ENCODE data around the gene UBE2L5.

The UBE2L5 gene

GRCh38 chr13:30406779-30407416, 15.4 kb upstream of the UBE2L5 start:
- Histone ChIP-seq H3K27ac (ENCODE audit: low read depth, low read length) (no peak overlapping the region), H3K4me1 (ENCODE audit: insufficient read depth, low read length) (peaks cover 6% of the 10 kb centered on the region), H3K9me3 (ENCODE audit: insufficient read depth, low read depth, low read length) (no peaks in the 10 kb centered on the region), H3K27me3 (ENCODE audit: insufficient read depth, low read length) (peaks cover 20% of the 10 kb centered on the region), H3K4me3 (ENCODE audit: low read length) (no peak overlapping the region), H3K36me3 (ENCODE audit: insufficient read depth, low read length) (no peaks in the 10 kb centered on the region), H3K9ac (ENCODE audit: low read depth, low read length) (no peak overlapping the region)
- WGBS: 95% methylated on average over 8 of the region's 8 CpGs

DNA sequence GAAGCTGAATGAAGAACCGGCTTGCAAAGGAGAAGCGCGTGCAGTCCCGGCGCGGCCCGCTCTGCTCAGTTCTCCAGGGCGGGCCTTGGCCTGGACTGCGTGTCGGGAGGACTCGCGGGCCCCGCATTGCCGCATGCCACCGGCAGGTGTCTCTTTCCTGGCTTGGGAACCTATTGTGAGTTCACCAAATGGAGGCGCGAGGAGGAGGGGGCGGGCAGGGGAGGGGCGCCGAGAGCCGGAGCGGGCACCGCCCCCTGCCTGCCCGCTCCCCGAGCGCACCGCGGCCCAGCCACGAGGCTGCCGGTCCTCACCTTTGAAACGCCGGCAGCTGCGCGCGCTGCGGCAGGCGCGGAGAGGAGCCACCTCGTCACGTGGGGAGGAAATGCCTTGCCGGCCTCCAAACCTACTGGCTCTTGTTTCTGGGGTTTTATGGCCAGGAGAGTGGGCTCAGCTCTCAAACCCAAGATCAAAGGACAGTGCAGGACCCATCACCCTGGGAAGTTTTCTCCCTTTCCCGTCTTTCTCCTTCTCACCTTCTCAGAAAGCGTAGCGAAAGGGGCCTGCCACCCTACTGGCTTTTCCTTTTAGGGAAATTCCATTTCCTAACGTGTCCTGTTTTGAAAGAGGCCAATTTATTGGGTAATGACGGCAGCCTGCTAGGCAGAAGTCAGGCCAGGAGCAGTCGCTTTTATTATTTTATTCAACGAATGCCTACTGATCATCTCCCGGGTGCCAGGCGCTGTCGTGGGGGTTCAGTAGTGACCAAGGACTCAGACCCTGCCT, 13.8 kb upstream of the UBE2L5 start:
- H3K27ac ChIP-seq (ENCODE audit: low read depth, low read length): peak overlapping the region; percentile 45
- 16% methylated on average over 51 of the region's 51 CpGs for WGBS
- H3K27me3 ChIP-seq (ENCODE audit: insufficient read depth, low read length): peaks cover 20% of the 10 kb centered on the region
- H3K9ac ChIP-seq (ENCODE audit: low read depth, low read length): peak overlapping the region; percentile 70
- H3K9me3 ChIP-seq (ENCODE audit: insufficient read depth, low read depth, low read length): no peaks in the 10 kb centered on the region
- H3K36me3 ChIP-seq (ENCODE audit: insufficient read depth, low read length): no peaks in the 10 kb centered on the region
- H3K4me3 ChIP-seq (ENCODE audit: low read length): peak overlapping the region; percentile 43
- peaks cover 6% of the 10 kb centered on the region for H3K4me1 ChIP-seq (ENCODE audit: insufficient read depth, low read length)

GRCh38 chr13:30409886-30410704, 12.2 kb upstream of the UBE2L5 start:
- Histone ChIP-seq H3K9me3 (ENCODE audit: insufficient read depth, low read depth, low read length) (no peaks in the 10 kb centered on the region), H3K27me3 (ENCODE audit: insufficient read depth, low read length) (peaks cover 20% of the 10 kb centered on the region), H3K27ac (ENCODE audit: low read depth, low read length) (no peak overlapping the region), H3K9ac (ENCODE audit: low read depth, low read length) (no peak overlapping the region), H3K36me3 (ENCODE audit: insufficient read depth, low read length) (no peaks in the 10 kb centered on the region), H3K4me1 (ENCODE audit: insufficient read depth, low read length) (peaks cover 6% of the 10 kb centered on the region), H3K4me3 (ENCODE audit: low read length) (no peak overlapping the region)
- 90% methylated on average over 13 of the region's 13 CpGs for WGBS

GRCh38 chr13:30410705-30411125, 11.6 kb upstream of the UBE2L5 start:
- Histone ChIP-seq H3K4me1 (ENCODE audit: insufficient read depth, low read length) (peaks cover 6% of the 10 kb centered on the region), H3K27ac (ENCODE audit: low read depth, low read length) (no peak overlapping the region), H3K36me3 (ENCODE audit: insufficient read depth, low read length) (no peaks in the 10 kb centered on the region), H3K9me3 (ENCODE audit: insufficient read depth, low read depth, low read length) (no peaks in the 10 kb centered on the region), H3K27me3 (ENCODE audit: insufficient read depth, low read length) (peaks cover 20% of the 10 kb centered on the region), H3K4me3 (ENCODE audit: low read length) (no peak overlapping the region), H3K9ac (ENCODE audit: low read depth, low read length) (no peak overlapping the region)
- 98% methylated on average over 2 of the region's 2 CpGs for WGBS

- H3K4me3 ChIP-seq (ENCODE audit: low read length): no peak overlapping the region
These were observed 9.9 kb upstream of the UBE2L5 start for GRCh38 chr13:30412346-30412745.

GRCh38 chr13:30413842-30414241, 8.5 kb upstream of the UBE2L5 start:
- peaks cover 3% of the 10 kb centered on the region for H3K4me1 ChIP-seq (ENCODE audit: insufficient read depth, low read length)
- H3K36me3 ChIP-seq (ENCODE audit: insufficient read depth, low read length): no peaks in the 10 kb centered on the region
- no peak overlapping the region for H3K4me3 ChIP-seq (ENCODE audit: low read length)
- no peak overlapping the region for H3K9ac ChIP-seq (ENCODE audit: low read depth, low read length)
- no peaks in the 10 kb centered on the region for H3K9me3 ChIP-seq (ENCODE audit: insufficient read depth, low read depth, low read length)
- no peak overlapping the region for H3K27ac ChIP-seq (ENCODE audit: low read depth, low read length)
- WGBS: 91% methylated on average over 2 of the region's 3 CpGs
- peaks cover 12% of the 10 kb centered on the region for H3K27me3 ChIP-seq (ENCODE audit: insufficient read depth, low read length)

More at GRCh38 chr13:30412346-30412745, 9.9 kb upstream of the UBE2L5 start:
- H3K27ac ChIP-seq (ENCODE audit: low read depth, low read length): no peak overlapping the region
- peaks cover 16% of the 10 kb centered on the region for H3K27me3 ChIP-seq (ENCODE audit: insufficient read depth, low read length)
- peaks cover 6% of the 10 kb centered on the region for H3K4me1 ChIP-seq (ENCODE audit: insufficient read depth, low read length)
- no peak overlapping the region for H3K9ac ChIP-seq (ENCODE audit: low read depth, low read length)
- H3K9me3 ChIP-seq (ENCODE audit: insufficient read depth, low read depth, low read length): no peaks in the 10 kb centered on the region
- no peaks in the 10 kb centered on the region for H3K36me3 ChIP-seq (ENCODE audit: insufficient read depth, low read length)

- 0 out of 2 replicates have a peak, but pooled peaks cover under 1% of the 10 kb centered on the region for H3K4me1 ChIP-seq (ENCODE audit: insufficient read depth, low read length)
- WGBS: 91% methylated on average over 3 of the region's 3 CpGs
- no peak overlapping the region for H3K27ac ChIP-seq (ENCODE audit: low read depth, low read length)
These were observed 6.8 kb upstream of the UBE2L5 start for GRCh38 chr13:30415430-30416030.

GRCh38 chr13:30416471-30416870, 5.8 kb upstream of the UBE2L5 start:
- peaks cover 14% of the 10 kb centered on the region for H3K27me3 ChIP-seq (ENCODE audit: insufficient read depth, low read length)
- no peak overlapping the region for H3K9ac ChIP-seq (ENCODE audit: low read depth, low read length)
- no peaks in the 10 kb centered on the region for H3K9me3 ChIP-seq (ENCODE audit: insufficient read depth, low read depth, low read length)
- 88% methylated on average over 1 of the region's 1 CpG for WGBS
- no peaks in the 10 kb centered on the region for H3K36me3 ChIP-seq (ENCODE audit: insufficient read depth, low read length)
- H3K27ac ChIP-seq (ENCODE audit: low read depth, low read length): no peak overlapping the region
- H3K4me1 ChIP-seq (ENCODE audit: insufficient read depth, low read length): peaks cover 5% of the 10 kb centered on the region; the same call in 1 of the 2 replicates
- no peak overlapping the region for H3K4me3 ChIP-seq (ENCODE audit: low read length)

More at GRCh38 chr13:30415430-30416030, 6.8 kb upstream of the UBE2L5 start:
- H3K36me3 ChIP-seq (ENCODE audit: insufficient read depth, low read length): no peaks in the 10 kb centered on the region
- H3K4me3 ChIP-seq (ENCODE audit: low read length): no peak overlapping the region
- H3K9ac ChIP-seq (ENCODE audit: low read depth, low read length): no peak overlapping the region
- peaks cover 11% of the 10 kb centered on the region for H3K27me3 ChIP-seq (ENCODE audit: insufficient read depth, low read length)
- H3K9me3 ChIP-seq (ENCODE audit: insufficient read depth, low read depth, low read length): no peaks in the 10 kb centered on the region

DNA sequence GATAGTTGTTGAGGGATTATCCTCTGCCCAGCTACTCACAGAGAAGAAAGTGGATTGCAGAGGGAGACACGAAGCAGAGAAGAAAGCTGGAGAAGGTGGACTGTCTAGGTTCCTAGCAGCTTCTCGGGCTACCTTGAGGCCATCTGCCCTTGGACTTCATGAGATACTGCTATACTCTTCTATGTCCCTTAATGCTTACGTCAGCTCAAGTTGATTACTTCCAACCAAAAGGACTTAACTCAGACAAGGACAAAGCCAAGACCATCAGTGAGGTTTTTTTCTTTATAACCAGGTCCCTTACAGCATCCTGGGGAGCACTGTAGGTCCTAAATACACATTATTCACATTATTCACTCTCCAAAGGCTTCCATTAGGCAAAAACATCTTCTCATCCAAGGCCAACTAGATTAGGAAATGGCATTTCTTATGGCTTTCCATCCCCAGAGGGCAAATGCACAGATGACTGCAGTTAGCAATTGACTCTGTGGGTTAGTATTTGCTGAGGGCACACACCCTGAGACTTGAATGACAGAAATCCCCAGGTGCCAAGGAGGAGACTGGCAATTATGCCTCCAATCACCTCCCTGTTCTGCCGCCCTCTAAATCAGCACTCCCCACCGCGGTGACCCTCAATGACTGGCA, 4.1 kb upstream of the UBE2L5 start:
- no peak overlapping the region for H3K27ac ChIP-seq (ENCODE audit: low read depth, low read length)
- no peaks in the 10 kb centered on the region for H3K36me3 ChIP-seq (ENCODE audit: insufficient read depth, low read length)
- WGBS: 87% methylated on average over 6 of the region's 6 CpGs
- H3K9ac ChIP-seq (ENCODE audit: low read depth, low read length): no peak overlapping the region
- no peak overlapping the region for H3K4me3 ChIP-seq (ENCODE audit: low read length)
- peaks cover 18% of the 10 kb centered on the region for H3K27me3 ChIP-seq (ENCODE audit: insufficient read depth, low read length)
- H3K9me3 ChIP-seq (ENCODE audit: insufficient read depth, low read depth, low read length): no peaks in the 10 kb centered on the region
- H3K4me1 ChIP-seq (ENCODE audit: insufficient read depth, low read length): peaks cover 7% of the 10 kb centered on the region; the same call in 1 of the 2 replicates

GRCh38 chr13:30418717-30419459, 3.4 kb upstream of the UBE2L5 start:
- H3K27ac ChIP-seq (ENCODE audit: low read depth, low read length): no peak overlapping the region

More at GRCh38 chr13:30418717-30419459, 3.4 kb upstream of the UBE2L5 start:
- WGBS: 88% methylated on average over 8 of the region's 9 CpGs
- Histone ChIP-seq H3K9ac (ENCODE audit: low read depth, low read length) (no peak overlapping the region), H3K36me3 (ENCODE audit: insufficient read depth, low read length) (no peaks in the 10 kb centered on the region), H3K4me1 (ENCODE audit: insufficient read depth, low read length) (peaks cover 7% of the 10 kb centered on the region; the same call in 1 of the 2 replicates), H3K27me3 (ENCODE audit: insufficient read depth, low read length) (peaks cover 20% of the 10 kb centered on the region), H3K9me3 (ENCODE audit: insufficient read depth, low read depth, low read length) (no peaks in the 10 kb centered on the region), H3K4me3 (ENCODE audit: low read length) (no peak overlapping the region)

Data from HUES64 (cell line).